SK-N-MC (cell line): ENCODE measurements around the gene LRRC28.

Experiments
- EZH2 ChIP-seq: fragments of 200-600 bp; sonication (generic); IDR thresholded peaks from one replicate; pipeline ENCODE4 v1.6.1; 2017; ENCODE audit warnings: antibody characterized with exemption
- POLR2AphosphoS5 ChIP-seq: IDR thresholded peaks from 2 replicates; pipeline ENCODE4 v1.6.1; 2012; ENCODE audit warnings: mild to moderate bottlenecking, low read depth, low read length, borderline replicate concordance

GRCh38 chr15:99411234-99411633 lies 160.0 kb downstream of the LRRC28 start:
- TF ChIP-seq POLR2AphosphoS5 (no peak), EZH2 (no peak)
